HCT116 (cell line): ENCODE results near the gene MYCBP2. TPM values are rescaled to one million over a fixed set of nuclear protein-coding genes. Genes with fewer than 3 reads are reported as not detected.

ENCODE experiments used
- ATAC-seq: fragments of 200-7000 bp; cut with Tn5 transposase; 2 replicates; pipeline ENCODE4 v1.9.1; 2020; ENCODE audit warnings: mild to moderate bottlenecking, moderate library complexity
- BruUV-seq: library from RNA; stranded (reverse); fragments of 400-500 nt; replicated peaks from 2 replicates; lab custom pipeline; 2021; lab: Mats Ljungman, UMichigan
- CTCF ChIA-PET: fragments of 300-600 bp; sonication (Branson Sonifier 250); formaldehyde crosslinking; loops from one replicate; lab custom pipeline; 2021; ENCODE audit warnings: antibody characterized with exemption; lab: Charles Lee
- POLR2A ChIA-PET: fragments of 300-600, 350-600 bp; sonication (Branson Sonifier 250); formaldehyde crosslinking; loops from one replicate; lab custom pipeline; 2021; ENCODE audit warnings: antibody characterized with exemption; lab: Charles Lee
- RAD21 ChIA-PET, 2 experiments: fragments of 300-600 bp; sonication (Branson Sonifier 250); formaldehyde crosslinking; loops; one replicate each; lab custom pipeline; 2023; ENCODE audit warnings: low total read pairs in 2 of 2; ENCODE audit not compliant: uncharacterized antibody in 2 of 2, unreplicated experiment in 2 of 2, low non-redundant PET in 1 of 2; lab: Charles Lee
- DNase-seq: peaks from one replicate; pipeline ENCODE4 v3.0.0-alpha.2; 2010; ENCODE audit warnings: low read depth, low spot score
- H2AFZ ChIP-seq: fragments of 200-600 bp; shearing (Covaris generic), sonication (generic); 2 replicates; pipeline ENCODE4 v1.6.1; 2017; ENCODE audit warnings: low read depth, mixed run types, mixed read lengths, antibody characterized with exemption, low read length; ENCODE audit not compliant: poor library complexity, severe bottlenecking
- H3K27ac ChIP-seq: 2 replicates; pipeline ENCODE4 v1.5.1; 2012; ENCODE audit warnings: low read depth, low read length
- H3K27me3 ChIP-seq: fragments of 200-600 bp; sonication (generic); 2 replicates; pipeline ENCODE4 v1.6.1; 2016; ENCODE audit warnings: mixed run types, low read length, mixed read lengths; ENCODE audit not compliant: insufficient read depth
- H3K36me3 ChIP-seq, 2 experiments: fragments of 200-500 bp in 1 of 2; fragments of 200-600 bp in 1 of 2; sonication (Bioruptor generic) in 1 of 2; sonication (generic) in 1 of 2; 2 replicates each; pipeline versions ENCODE4 v1.5.1 to v1.6.1; 2014 to 2016; ENCODE audit warnings: low read length in 2 of 2, inconsistent platforms in 1 of 2, mixed read lengths in 1 of 2, mixed run types in 1 of 2; ENCODE audit not compliant: insufficient read depth in 2 of 2, control insufficient read depth in 1 of 2
- H3K4me1 ChIP-seq, 2 experiments: fragments of 200-600 bp in 1 of 2; sonication (generic) in 1 of 2; 2 replicates each; pipeline versions ENCODE4 v1.5.1 to v1.6.1; 2012 to 2017; ENCODE audit warnings: low read length in 2 of 2, inconsistent platforms in 1 of 2, mild to moderate bottlenecking in 1 of 2, mixed read lengths in 1 of 2, mixed run types in 1 of 2, moderate library complexity in 1 of 2; ENCODE audit not compliant: insufficient read depth in 2 of 2, control insufficient read depth in 1 of 2
- H3K4me2 ChIP-seq: fragments of 200-600 bp; sonication (generic); 2 replicates; pipeline ENCODE4 v1.6.1; 2017; ENCODE audit warnings: mixed run types, low read length, mixed read lengths
- H3K4me3 ChIP-seq, 2 experiments: fragments of 200-600 bp in 1 of 2; sonication (generic) in 1 of 2; replicated peaks in 1 of 2; 2 replicates each; pipeline ENCODE4 v1.5.1; 2011 to 2016; ENCODE audit warnings: low read length in 2 of 2, control low read depth in 1 of 2, low read depth in 1 of 2, mild to moderate bottlenecking in 1 of 2, mixed read lengths in 1 of 2, mixed run types in 1 of 2
- H3K79me2 ChIP-seq: fragments of 200-600 bp; sonication (generic); 2 replicates; pipeline ENCODE4 v1.6.1; 2017; ENCODE audit warnings: mild to moderate bottlenecking, mixed run types, low read length, moderate library complexity, mixed read lengths; ENCODE audit not compliant: insufficient read depth
- H3K9ac ChIP-seq: fragments of 200-600 bp; sonication (generic); 2 replicates; pipeline ENCODE4 v1.6.1; 2016; ENCODE audit warnings: low read length, mixed read lengths
- H3K9me2 ChIP-seq: fragments of 200-600 bp; sonication (generic), shearing (Covaris generic); 2 replicates; pipeline ENCODE4 v1.6.1; 2017; ENCODE audit warnings: mixed run types, mild to moderate bottlenecking, moderate library complexity; ENCODE audit not compliant: insufficient read depth
- H3K9me3 ChIP-seq, 2 experiments: fragments of 200-500 bp in 1 of 2; fragments of 200-600 bp in 1 of 2; sonication (Bioruptor generic) in 1 of 2; sonication (generic) in 1 of 2; 2 replicates each; pipeline ENCODE4 v1.6.1; 2014 to 2017; ENCODE audit warnings: low read length in 2 of 2, mixed read lengths in 2 of 2, inconsistent platforms in 1 of 2, low read depth in 1 of 2, mild to moderate bottlenecking in 1 of 2, mixed run types in 1 of 2, moderate library complexity in 1 of 2; ENCODE audit not compliant: control insufficient read depth in 1 of 2, insufficient read depth in 1 of 2
- H4K20me1 ChIP-seq: fragments of 200-600 bp; sonication (generic), shearing (Covaris generic); 2 replicates; pipeline ENCODE4 v1.6.1; 2017; ENCODE audit warnings: mixed run types, mild to moderate bottlenecking, moderate library complexity; ENCODE audit not compliant: insufficient read depth
- CTCF ChIP-seq, 3 experiments: fragments of 200-600 bp in 1 of 3; sonication (generic) in 1 of 3; IDR thresholded peaks in 2 of 3; conservative IDR thresholded peaks in 1 of 3; 2 replicates each; pipeline ENCODE4 v1.5.1; 2012 to 2017; ENCODE audit warnings: low read depth in 2 of 3, low read length in 2 of 3, antibody characterized with exemption in 1 of 3, borderline replicate concordance in 1 of 3, control low read depth in 1 of 3, mild to moderate bottlenecking in 1 of 3, mixed read lengths in 1 of 3, mixed run types in 1 of 3, moderate library complexity in 1 of 3; ENCODE audit not compliant: insufficient read depth in 1 of 3
- EGR1 ChIP-seq: IDR thresholded peaks from 2 replicates; pipeline ENCODE4 v1.6.1; 2012; ENCODE audit warnings: low read depth
- ELF1 ChIP-seq: IDR thresholded peaks from 2 replicates; pipeline ENCODE4 v1.6.1; 2012; ENCODE audit warnings: low read depth, borderline replicate concordance
- FOSL1 ChIP-seq: IDR thresholded peaks from 2 replicates; pipeline ENCODE4 v1.6.1; 2012; ENCODE audit warnings: low read depth
- JUND ChIP-seq: IDR thresholded peaks from 2 replicates; pipeline ENCODE4 v1.6.1; 2012
- MAX ChIP-seq: IDR thresholded peaks from 2 replicates; pipeline ENCODE4 v1.6.1; 2012
- RAD21 ChIP-seq: IDR thresholded peaks from 2 replicates; pipeline ENCODE4 v1.6.1; 2012; ENCODE audit warnings: low read depth, mild to moderate bottlenecking
- REST ChIP-seq: IDR thresholded peaks from 2 replicates; pipeline ENCODE4 v1.6.1; 2012; ENCODE audit warnings: low read depth
- SIN3A ChIP-seq: IDR thresholded peaks from 2 replicates; pipeline ENCODE4 v1.6.1; 2012; ENCODE audit warnings: low read depth
- SRF ChIP-seq: IDR thresholded peaks from 2 replicates; pipeline ENCODE4 v1.6.1; 2012; ENCODE audit warnings: low read depth
- TCF7L2 ChIP-seq: IDR thresholded peaks from 2 replicates; pipeline ENCODE4 v1.7.0; 2011; ENCODE audit warnings: borderline replicate concordance, inconsistent platforms; ENCODE audit not compliant: insufficient read depth, insufficient read length; ENCODE audit errors: extremely low read depth
- ZBTB33 ChIP-seq: IDR thresholded peaks from 2 replicates; pipeline ENCODE4 v1.6.1; 2011; ENCODE audit warnings: mild to moderate bottlenecking, low read length, moderate library complexity; ENCODE audit not compliant: insufficient replicate concordance; ENCODE audit errors: extremely low read depth
- ZFX ChIP-seq: fragments of 450-650 bp; IDR thresholded peaks from 2 replicates; pipeline ENCODE4 v1.6.1; 2017
- intact Hi-C: fragments of 100-400 bp; cut with micrococcal nuclease; formaldehyde crosslinking; loops from 2 replicates; pipeline ENCODE4 v1.10.0; 2022
- total RNA-seq: library from RNA; stranded (reverse); gene quantifications from one replicate; pipeline ENCODE4 v1.2.1, GENCODE V29; 2021; ENCODE audit not compliant: unreplicated experiment

Gene MYCBP2
- total RNA-seq, 1 experiment from 2014 or later: 48.5 TPM

- H3K27ac ChIP-seq: no peak overlapping the region
- no peak overlapping the region for H3K4me3 ChIP-seq
- BruUV-seq: no TSS peak
- TF ChIP-seq ZBTB33: no peak
- no peaks in the 10 kb centered on the region for H3K9me3 ChIP-seq
- peaks cover 98% of the 10 kb centered on the region for H3K79me2 ChIP-seq
- H3K9ac ChIP-seq: no peak overlapping the region
- POLR2A ChIA-PET: no interaction called here
- DNase-seq (no peak), ATAC-seq (no peak)
- H3K9me2 ChIP-seq: no peaks in the 10 kb centered on the region
- no peaks in the 10 kb centered on the region for H3K36me3 ChIP-seq
- H3K4me1 ChIP-seq: no peaks in the 10 kb centered on the region
- intact Hi-C loops: no loop called here
- RAD21 ChIA-PET: no interaction called here
- H3K4me2 ChIP-seq: no peak overlapping the region
- CTCF ChIA-PET: no interaction called here
- H3K27me3 ChIP-seq: no peaks in the 10 kb centered on the region
- peaks cover 9% of the 10 kb centered on the region; the same call in 1 of the 2 replicates for H4K20me1 ChIP-seq
- H2AFZ ChIP-seq: no peak overlapping the region
Observed at GRCh38 chr13:77310161-77310560, 16.7 kb downstream of the MYCBP2 start.

- ATAC-seq: no peak
- no peaks in the 10 kb centered on the region for H3K9me3 ChIP-seq
- H3K79me2 ChIP-seq: peaks cover 98% of the 10 kb centered on the region
- H3K9me2 ChIP-seq: no peaks in the 10 kb centered on the region
- no peak overlapping the region for H3K27ac ChIP-seq
- no peak overlapping the region for H3K4me2 ChIP-seq
- intact Hi-C loops: no loop called here
- CTCF ChIA-PET: no interaction called here
- no peaks in the 10 kb centered on the region for H3K4me1 ChIP-seq
- no peak overlapping the region for H2AFZ ChIP-seq
- H4K20me1 ChIP-seq: peaks cover 12% of the 10 kb centered on the region; the same call in 1 of the 2 replicates
- H3K36me3 ChIP-seq: no peaks in the 10 kb centered on the region
- no peak overlapping the region for H3K4me3 ChIP-seq
- H3K9ac ChIP-seq: no peak overlapping the region
- BruUV-seq: no TSS peak
- POLR2A ChIA-PET: no interaction called here
- no peak for DNase-seq
- no peaks in the 10 kb centered on the region for H3K27me3 ChIP-seq
- RAD21 ChIA-PET: no interaction called here
- TF ChIP-seq RAD21: no peak
- no peak for TF ChIP-seq SIN3A
- no peak for TF ChIP-seq FOSL1
- no peak for TF ChIP-seq JUND
- no peak for TF ChIP-seq ELF1
- TF ChIP-seq MAX: no peak
- no peak for TF ChIP-seq TCF7L2
- no peak for TF ChIP-seq EGR1
- TF ChIP-seq SRF: no peak
- no peak for TF ChIP-seq REST
- TF ChIP-seq CTCF (IDR thresholded peaks at IDR 0.05 in 2 of 3, conservative IDR thresholded peaks at IDR 0.05 in 1 of 3; ENCODE audit: borderline replicate concordance in 1 of 3, insufficient read depth in 1 of 3, low read depth in 2 of 3, low read length in 2 of 3): no peak
- no peak for TF ChIP-seq ZFX
Observed at GRCh38 chr13:77309254-77309653, 17.6 kb downstream of the MYCBP2 start.
